ENCODE measurements around the gene SULT4A1. TPM values are rescaled to one million over a fixed set of nuclear protein-coding genes. Genes with fewer than 3 reads are reported as not detected.

SULT4A1 gene
- total RNA-seq, 1 experiment from 2014 or later = 15.0 TPM

DNA sequence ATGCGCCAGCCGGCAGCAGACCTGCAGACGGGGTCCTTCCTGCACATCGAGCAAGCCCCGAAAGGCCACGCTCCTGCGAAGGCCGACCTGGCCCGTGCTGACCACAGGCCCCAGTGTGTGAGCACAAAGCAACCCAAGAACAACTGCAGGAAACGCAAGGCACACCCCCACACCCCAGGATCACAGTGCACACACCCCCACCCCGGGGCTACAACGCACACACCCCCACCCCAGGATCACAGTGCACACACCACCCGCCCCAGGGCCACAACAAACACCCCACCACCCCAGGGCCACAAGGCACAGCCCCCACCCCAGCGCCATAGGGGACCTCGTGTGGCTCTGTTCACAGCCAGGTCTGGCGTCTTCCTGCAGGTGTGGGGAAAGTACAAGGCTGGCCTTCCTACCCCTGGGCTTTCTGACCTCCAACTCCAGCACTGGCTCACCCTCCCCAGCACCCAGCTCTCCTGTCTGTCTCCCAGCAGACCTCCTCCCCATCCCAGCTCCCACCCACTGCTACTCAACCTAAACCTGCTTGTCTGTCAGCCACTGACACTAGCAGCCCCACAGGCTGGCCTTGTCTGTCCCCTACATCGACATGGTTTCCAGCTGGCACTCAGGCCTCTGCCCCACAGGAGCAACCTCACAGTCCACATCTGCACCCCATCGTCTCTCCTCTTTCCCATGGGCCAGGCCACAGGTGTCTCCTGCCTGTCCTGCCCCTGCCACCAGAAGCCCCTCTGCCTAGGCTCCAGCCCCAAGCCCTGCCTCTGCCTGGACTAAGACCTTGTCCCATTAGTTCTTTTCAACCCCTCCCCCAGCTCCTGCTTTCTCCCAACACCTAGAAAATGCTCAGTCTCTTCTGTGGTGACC, 29.7 kb downstream of the SULT4A1 start:
- H3K23ac ChIP-seq (ENCODE audit: insufficient read length, low read depth, low read length) = no peak overlapping the region
- H3K4ac ChIP-seq (ENCODE audit: low read depth, low read length) = no peak overlapping the region
- H3K18ac ChIP-seq (ENCODE audit: insufficient read length, low read depth, low read length) = no peak overlapping the region
- Mint-ChIP-seq H3K4me1 (peaks cover 9 to 15% of the 10 kb centered on the region in 2 experiments), H3K9me3 (no peaks in the 10 kb centered on the region), H3K27me3 (ENCODE audit: low read depth) (no peaks in the 10 kb centered on the region), H3K27ac (peak overlapping the region in 2 of 3 experiments; percentile 45 to 78; a peak in 4 of 7 replicates), H3K4me3 (no peak overlapping the region), H3K36me3 (ENCODE audit: insufficient read depth in 1 of 3, low read depth in 3 of 3) (peaks cover 7 to 44% (median 32%) of the 10 kb centered on the region in 3 experiments; a peak in 6 of 7 replicates)
- no peaks in the 10 kb centered on the region for H3K79me1 ChIP-seq (ENCODE audit: insufficient read depth, low read depth, low read length, poor library complexity, severe bottlenecking)
- no peaks in the 10 kb centered on the region for H3K4me1 ChIP-seq (ENCODE audit: insufficient read depth, low read length)
- H3K9ac ChIP-seq (ENCODE audit: extremely low read depth, insufficient read length, low read length) = no peak overlapping the region
- H4K91ac ChIP-seq (ENCODE audit: insufficient read length, low read depth, low read length) = no peak overlapping the region
- no peak overlapping the region for H2BK20ac ChIP-seq (ENCODE audit: low read depth, low read length, poor library complexity, severe bottlenecking)
- no peak for DNase-seq
- H3K27ac ChIP-seq (ENCODE audit: insufficient read length, low read depth, low read length) = no peak overlapping the region
- no peak overlapping the region for H2BK12ac ChIP-seq (ENCODE audit: insufficient read length, low read depth, low read length)
- no peak overlapping the region for H4K5ac ChIP-seq (ENCODE audit: insufficient read length, low read depth, low read length)
- no peak overlapping the region for H2BK5ac ChIP-seq (ENCODE audit: insufficient read length, low read length)
- H3K14ac ChIP-seq (ENCODE audit: insufficient read depth, low read length) = no peak overlapping the region
- no peak overlapping the region for H2AFZ ChIP-seq (ENCODE audit: low read length)
- H4K20me1 ChIP-seq (ENCODE audit: control insufficient read depth, insufficient read depth, insufficient read length) = no peaks in the 10 kb centered on the region
- WGBS (ENCODE audit: extremely low coverage, insufficient read length, low lambda C conversion rate) = no CpG with 5 or more reads among the region's 18 CpGs
- H3K56ac ChIP-seq (ENCODE audit: insufficient read length, low read depth, low read length) = no peak overlapping the region
- no peaks in the 10 kb centered on the region; the same call in 1 of the 2 replicates for H3K79me2 ChIP-seq (ENCODE audit: insufficient read depth, low read length)
- H3K9me3 ChIP-seq (ENCODE audit: control insufficient read depth, low read depth, low read length) = no peaks in the 10 kb centered on the region
- H3K27me3 ChIP-seq (ENCODE audit: insufficient read depth, low read length) = no peaks in the 10 kb centered on the region
- H2BK15ac ChIP-seq (ENCODE audit: low read depth, low read length) = no peak overlapping the region
- H2BK120ac ChIP-seq (ENCODE audit: low read depth, low read length, poor library complexity, severe bottlenecking) = no peak overlapping the region
- H4K8ac ChIP-seq (replicated peaks; ENCODE audit: insufficient read length, low read depth, low read length) = no peak overlapping the region
- H3T11ph ChIP-seq (ENCODE audit: low read length) = no peak overlapping the region
- H3K23me2 ChIP-seq (ENCODE audit: insufficient read length, low read depth, low read length, poor library complexity, severe bottlenecking) = no peaks in the 10 kb centered on the region
- H3K4me2 ChIP-seq (ENCODE audit: insufficient read depth, insufficient read length, low read length) = no peak overlapping the region
- H2AK5ac ChIP-seq (ENCODE audit: insufficient read length, low read length) = no peak overlapping the region
- TF ChIP-seq, protein P1, sequence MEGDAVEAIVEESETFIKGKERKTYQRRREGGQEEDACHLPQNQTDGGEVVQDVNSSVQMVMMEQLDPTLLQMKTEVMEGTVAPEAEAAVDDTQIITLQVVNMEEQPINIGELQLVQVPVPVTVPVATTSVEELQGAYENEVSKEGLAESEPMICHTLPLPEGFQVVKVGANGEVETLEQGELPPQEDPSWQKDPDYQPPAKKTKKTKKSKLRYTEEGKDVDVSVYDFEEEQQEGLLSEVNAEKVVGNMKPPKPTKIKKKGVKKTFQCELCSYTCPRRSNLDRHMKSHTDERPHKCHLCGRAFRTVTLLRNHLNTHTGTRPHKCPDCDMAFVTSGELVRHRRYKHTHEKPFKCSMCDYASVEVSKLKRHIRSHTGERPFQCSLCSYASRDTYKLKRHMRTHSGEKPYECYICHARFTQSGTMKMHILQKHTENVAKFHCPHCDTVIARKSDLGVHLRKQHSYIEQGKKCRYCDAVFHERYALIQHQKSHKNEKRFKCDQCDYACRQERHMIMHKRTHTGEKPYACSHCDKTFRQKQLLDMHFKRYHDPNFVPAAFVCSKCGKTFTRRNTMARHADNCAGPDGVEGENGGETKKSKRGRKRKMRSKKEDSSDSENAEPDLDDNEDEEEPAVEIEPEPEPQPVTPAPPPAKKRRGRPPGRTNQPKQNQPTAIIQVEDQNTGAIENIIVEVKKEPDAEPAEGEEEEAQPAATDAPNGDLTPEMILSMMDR (conservative IDR thresholded peaks at IDR 0.05) = no peak

All from H9 (cell line).